Stimulated activated CD4-positive, alpha-beta T cell treated with anti-CD3 and anti-CD28 coated beads, Interleukin-1b, Interleukin-23, amount 100 ng/mL, for 48 hours (primary cell): ENCODE measurements around the gene COG7.
"Not testable (repeated sequence)": the region's sequence is repeated elsewhere in the genome, so short reads cannot be mapped to it uniquely, and the experiment has no call there.

ENCODE experiments used
- DNase-seq: peaks from one replicate; pipeline ENCODE4 v3.0.0-alpha.2; 2020

The COG7 gene

GRCh38 chr16:23408242-23408822, 44.7 kb downstream of the COG7 start:
- no peak for DNase-seq

GRCh38 chr16:23407436-23408127, 45.4 kb downstream of the COG7 start:
- no peak for DNase-seq

DNA sequence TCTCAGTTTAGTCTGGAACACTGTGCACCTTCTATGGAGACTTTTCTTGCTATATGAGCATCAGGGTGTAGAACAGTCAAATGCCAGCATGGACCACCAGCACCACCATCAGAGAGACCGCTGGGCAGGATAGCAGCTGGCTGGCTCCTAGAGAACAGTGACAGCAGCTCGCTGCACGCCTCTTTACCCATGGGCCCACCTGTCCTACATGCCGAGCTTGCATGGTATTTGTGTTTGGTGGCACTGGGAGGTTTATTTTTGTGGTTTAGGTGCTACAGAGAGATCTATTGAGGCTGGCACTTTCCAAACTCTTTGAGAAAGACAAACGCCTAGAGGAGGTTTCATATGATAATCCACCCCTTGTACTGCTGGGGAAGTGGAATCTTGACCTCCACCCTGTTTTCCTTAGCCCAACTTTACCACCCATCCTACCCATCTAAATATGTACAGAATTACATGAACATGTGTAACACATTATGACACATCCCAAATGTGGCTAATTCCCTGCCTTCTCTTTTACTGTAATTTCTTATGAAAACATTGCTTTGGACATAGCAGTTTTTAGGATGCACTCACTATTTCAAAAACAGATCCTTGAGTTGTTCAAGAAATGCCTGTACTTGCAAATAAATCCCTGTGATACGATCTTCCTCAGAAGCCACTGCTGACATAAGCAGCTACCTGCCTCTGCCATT, 46.3 kb downstream of the COG7 start:
- DNase-seq, result no peak

DNA sequence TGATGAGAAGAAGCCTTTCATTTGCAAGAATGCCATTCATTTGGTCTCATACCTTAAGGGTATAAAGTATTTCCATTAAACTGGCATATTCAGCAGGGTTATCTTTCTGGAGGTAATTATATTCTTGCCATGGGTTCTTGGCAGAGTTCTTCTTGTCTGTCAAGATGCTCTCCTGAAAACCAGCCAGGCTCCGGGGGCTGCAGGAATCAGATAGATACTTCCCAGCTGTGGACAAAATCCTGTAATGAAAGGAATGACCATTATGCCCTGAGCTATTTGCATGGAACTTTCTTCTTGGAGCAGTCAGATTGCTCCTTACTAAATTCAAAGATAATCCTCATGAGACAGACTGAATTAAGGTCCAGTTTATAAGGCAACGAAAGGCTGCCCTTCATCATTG, 47.0 kb downstream of the COG7 start:
- no peak for DNase-seq

DNA sequence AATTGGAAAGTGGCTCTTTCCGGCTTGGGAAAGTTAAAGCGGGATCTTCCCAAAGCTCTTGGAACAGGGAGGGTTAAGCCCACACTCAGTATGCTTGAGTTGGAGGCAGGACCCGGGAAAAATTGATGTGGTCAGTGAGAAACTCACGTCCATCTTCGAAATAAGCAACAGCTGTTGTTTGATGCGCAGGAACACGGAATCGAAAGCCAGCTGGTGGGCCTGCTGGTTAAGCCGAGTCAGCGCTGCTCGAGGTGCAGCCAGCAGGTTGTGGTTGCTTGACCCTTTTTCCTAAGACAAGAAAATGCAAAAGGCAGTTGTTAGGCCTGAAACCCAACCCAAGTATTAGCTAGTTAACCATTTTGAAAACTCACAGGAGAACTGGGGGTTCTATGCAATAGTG, 49.4 kb downstream of the COG7 start:
- no peak for DNase-seq

GRCh38 chr16:23402100-23402499, 50.9 kb downstream of the COG7 start:
- no peak for DNase-seq

- no peak for DNase-seq
Observed at GRCh38 chr16:23401139-23401538, 51.9 kb downstream of the COG7 start.

- not testable (repeated sequence) for DNase-seq
Observed at GRCh38 chr16:23400447-23400846, 52.5 kb downstream of the COG7 start.

GRCh38 chr16:23398987-23399805, 53.8 kb downstream of the COG7 start:
- DNase-seq, result no peak

GRCh38 chr16:23397464-23397863, 55.5 kb downstream of the COG7 start:
- no peak for DNase-seq

DNA sequence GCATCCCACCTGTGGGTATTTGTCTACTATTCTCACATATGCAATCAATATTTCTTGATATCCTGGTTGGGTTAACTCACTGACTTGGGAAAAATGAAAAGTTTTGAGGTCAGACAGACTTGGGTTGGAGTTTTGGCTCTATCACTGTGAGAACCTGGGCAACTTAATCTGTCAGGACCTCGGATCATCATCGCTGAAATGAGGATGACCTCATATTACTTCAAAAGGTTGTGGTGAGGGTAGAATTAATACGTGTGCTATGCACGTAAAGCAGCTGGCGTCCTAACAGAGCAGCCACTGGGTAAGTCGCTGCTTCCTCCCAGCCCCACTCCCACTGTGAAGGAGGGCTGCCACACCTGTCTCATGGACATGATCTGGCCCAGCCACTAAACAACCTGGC, 57.3 kb downstream of the COG7 start:
- no peak for DNase-seq

DNA sequence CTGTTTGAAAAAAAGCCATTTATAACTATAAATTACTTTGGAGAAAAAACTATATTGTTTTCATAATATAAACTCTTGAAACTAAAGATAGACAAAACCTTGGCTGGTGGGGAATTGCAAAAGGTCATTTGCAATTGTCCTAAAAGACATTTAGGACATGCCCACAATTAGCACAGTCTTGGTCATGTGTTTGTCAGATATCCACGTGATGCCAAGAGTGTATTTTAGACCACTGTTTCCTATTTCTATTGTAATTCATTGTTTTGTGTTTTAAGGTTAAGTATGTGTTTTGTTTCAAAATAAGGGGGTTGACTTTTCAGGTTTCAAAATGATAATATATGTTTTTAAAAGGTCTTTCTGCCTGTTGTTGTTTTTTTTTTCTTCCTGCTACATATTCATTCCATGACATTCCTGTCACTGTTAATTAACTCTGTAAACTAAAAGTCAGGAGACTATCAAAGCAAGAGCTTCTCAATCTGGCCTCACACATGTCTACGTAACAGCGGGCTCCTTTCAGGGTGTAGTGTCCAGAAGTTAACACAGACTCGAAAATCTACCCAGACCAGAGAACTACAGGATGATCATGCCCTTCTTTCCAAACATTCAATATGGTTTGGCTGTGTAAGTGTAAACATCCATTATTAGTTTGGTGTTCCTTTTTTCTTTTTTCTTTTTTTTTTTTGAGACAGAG, 58.7 kb downstream of the COG7 start:
- no peak for DNase-seq

- no peak for DNase-seq
Observed at GRCh38 chr16:23392223-23392600, 60.8 kb downstream of the COG7 start.

GRCh38 chr16:23391381-23392222, 61.4 kb downstream of the COG7 start:
- DNase-seq, result no peak

GRCh38 chr16:23389936-23390335, 63.1 kb downstream of the COG7 start:
- DNase-seq, result not testable (repeated sequence)

DNA sequence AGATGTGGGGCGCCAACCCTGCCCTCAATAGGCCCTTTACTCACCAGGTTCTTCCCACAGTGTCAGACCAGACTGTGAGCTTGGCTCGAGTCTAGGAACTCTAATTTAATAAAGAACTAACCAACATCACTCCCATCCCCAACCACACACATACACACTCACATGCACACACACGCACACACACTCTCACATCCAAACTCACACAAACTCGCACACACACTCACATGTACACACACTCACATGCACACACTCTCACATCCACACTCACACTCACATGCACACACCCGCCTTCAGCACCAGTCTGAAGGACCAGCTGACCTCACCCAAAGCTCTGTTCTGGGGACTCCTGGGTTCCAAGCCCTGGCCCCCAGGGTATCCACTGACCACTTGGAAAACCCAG, 63.8 kb downstream of the COG7 start:
- no peak for DNase-seq

DNA sequence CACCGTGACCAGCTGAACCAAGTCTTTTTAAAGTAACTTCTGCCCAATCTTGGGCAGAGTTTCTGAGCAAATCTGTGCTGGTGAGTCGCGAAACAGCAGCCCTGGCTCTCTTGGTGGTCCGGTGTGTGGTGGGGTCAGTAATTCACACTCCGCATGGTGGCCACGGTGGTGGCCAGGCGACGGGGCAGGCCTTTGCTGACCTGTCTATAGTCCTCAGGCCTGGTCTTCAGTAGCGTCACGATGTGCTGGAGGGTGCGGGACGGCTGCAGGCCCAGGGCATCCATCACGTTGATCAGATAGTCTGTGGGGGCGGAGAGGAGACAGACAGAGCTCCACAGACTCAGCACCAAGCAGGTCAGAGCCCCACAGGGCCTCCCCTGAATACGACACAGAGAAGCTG, 64.2 kb downstream of the COG7 start:
- DNase-seq, result no peak

DNA sequence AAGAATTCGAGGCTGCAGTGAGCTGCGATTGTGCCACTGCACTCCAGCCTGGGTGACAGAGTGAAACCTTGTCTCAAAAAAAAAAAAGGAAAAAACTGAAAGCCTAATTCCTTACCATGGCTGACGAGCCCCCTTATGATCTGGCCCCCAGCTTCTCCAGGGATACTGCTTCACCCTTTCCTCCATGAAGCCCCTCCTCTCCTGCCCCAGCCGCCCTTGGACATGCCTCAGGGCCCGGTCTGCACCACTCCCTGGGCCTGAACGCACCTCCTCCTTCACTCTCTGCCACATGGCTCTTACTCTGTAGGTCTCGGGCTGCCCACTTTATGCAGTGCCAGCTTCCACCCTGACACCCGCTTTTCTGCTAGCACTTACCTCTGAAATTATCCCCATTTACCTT, 65.3 kb downstream of the COG7 start:
- no peak for DNase-seq

DNA sequence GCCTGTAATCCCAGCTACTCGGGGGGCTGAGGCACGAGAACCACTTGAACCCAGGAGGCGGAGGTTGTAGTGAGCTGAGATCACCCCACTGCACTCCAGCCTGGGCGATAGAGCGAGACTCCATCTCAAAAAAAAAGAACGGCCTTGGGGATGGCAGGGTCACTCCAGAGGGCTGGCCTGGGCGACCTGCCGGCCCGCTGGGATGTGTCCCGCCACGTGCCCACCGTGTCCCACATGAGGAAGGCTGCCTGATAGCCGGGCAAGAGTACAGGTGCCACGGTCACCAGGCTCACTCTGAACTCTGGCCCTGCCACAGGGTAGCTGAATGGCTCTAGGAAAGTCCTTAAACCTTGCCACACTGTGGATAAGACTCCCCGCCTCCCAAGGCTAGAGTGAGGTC, 67.5 kb downstream of the COG7 start:
- no peak for DNase-seq

DNA sequence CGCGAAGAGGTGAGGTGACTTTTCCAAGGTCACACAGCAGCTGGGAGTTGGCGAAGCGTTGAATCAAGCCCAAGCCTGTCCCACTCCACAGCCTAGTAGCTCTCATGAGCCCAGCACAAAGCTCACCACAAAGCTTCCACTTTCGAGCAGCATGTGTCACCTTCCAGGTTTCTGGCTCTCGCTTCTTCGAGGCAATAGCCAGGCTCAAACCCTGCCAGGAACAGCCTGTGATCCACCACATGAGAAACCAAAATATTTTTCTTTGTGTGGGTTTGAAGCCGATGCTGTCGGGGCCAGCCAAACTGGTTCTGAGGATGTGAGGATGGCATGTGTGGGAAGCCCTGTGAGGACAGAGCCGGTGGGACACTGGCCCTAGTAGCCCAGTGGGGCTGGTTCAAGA, 68.1 kb downstream of the COG7 start:
- DNase-seq, result no peak

DNA sequence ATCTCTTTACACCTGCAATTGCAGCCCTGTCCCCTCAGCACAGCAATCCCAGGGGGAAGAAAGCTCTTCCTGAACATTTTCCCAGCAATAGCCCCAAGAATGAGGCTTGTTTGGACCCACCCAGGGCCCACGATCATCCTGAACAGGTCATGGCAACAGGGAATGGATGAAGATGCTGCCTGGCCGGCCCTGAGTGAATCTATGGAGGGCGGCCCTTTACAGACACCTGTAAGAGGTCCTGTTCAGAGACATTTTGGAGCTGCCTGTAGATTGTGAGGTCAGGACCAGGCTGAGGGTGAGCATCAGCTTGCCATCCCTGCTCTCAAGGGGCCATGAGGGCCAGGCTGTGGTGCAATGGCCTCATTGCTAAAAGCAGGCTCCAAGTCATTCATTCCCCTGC, 69.1 kb downstream of the COG7 start:
- DNase-seq, result no peak

- no peak for DNase-seq
Observed at GRCh38 chr16:23382279-23382678, 70.7 kb downstream of the COG7 start.
